Measurements from ENCODE around the gene TYW5. TPM values are rescaled to one million over a fixed set of nuclear protein-coding genes. Genes with fewer than 3 reads are reported as not detected.
"Not testable (repeated sequence)": the region's sequence is repeated elsewhere in the genome, so short reads cannot be mapped to it uniquely, and the experiment has no call there.

The TYW5 gene
- total RNA-seq, 2 experiments from 2014 or later, result 10.3 to 11.6 TPM

- CTCF ChIA-PET, result no interaction called here
- POLR2A ChIA-PET, result no interaction called here
Observed at GRCh38 chr2:199928626-199929025, 26.7 kb downstream of the TYW5 start.

GRCh38 chr2:199928226-199928625 is 27.1 kb downstream of the TYW5 start:
- ChIA-PET POLR2A (no interaction called here), CTCF (no interaction called here)

- ChIA-PET POLR2A (no interaction called here), CTCF (no interaction called here)
Observed at GRCh38 chr2:199926806-199927205, 28.5 kb downstream of the TYW5 start.

- POLR2A ChIA-PET, result no interaction called here
- CTCF ChIA-PET, result no interaction called here
Observed at GRCh38 chr2:199923924-199924323, 31.4 kb downstream of the TYW5 start.

- ChIA-PET POLR2A (no interaction called here), CTCF (no interaction called here)
Observed at GRCh38 chr2:199922856-199923255, 32.4 kb downstream of the TYW5 start.

GRCh38 chr2:199916980-199917379 is 38.3 kb downstream of the TYW5 start:
- CTCF ChIA-PET, result no interaction called here
- POLR2A ChIA-PET, result no interaction called here

GRCh38 chr2:199914372-199914958 is 40.8 kb downstream of the TYW5 start:
- ChIA-PET POLR2A (no interaction called here), CTCF (no interaction called here)

GRCh38 chr2:199912553-199913114 is 42.7 kb downstream of the TYW5 start:
- POLR2A ChIA-PET, result not testable (repeated sequence)
- CTCF ChIA-PET, result interaction anchor here (0.7 kb wide), 1 partner anchor 1539 kb away, joined by 3 read pairs; the partner anchor contains the start of gene TRAK2

- ChIA-PET CTCF (interaction anchor here (0.7 kb wide), 1 partner anchor 1539 kb away, joined by 3 read pairs; the partner anchor contains the start of gene TRAK2), POLR2A (interaction anchor here (1.1 kb wide), 1 partner anchor 41 kb away, joined by 3 read pairs; no protein-coding TSS in a partner anchor)
Observed at GRCh38 chr2:199911877-199912161, 43.5 kb downstream of the TYW5 start.

- POLR2A ChIA-PET, result interaction anchor here (1.1 kb wide), 1 partner anchor 42 kb away, joined by 3 read pairs; no protein-coding TSS in a partner anchor
- CTCF ChIA-PET, result interaction anchor here (0.5 kb wide), 1 partner anchor 659 kb away, joined by 3 read pairs; no protein-coding TSS in a partner anchor
Observed at GRCh38 chr2:199911052-199911876, 44.0 kb downstream of the TYW5 start, which contains the start of gene C2orf69. Gene C2orf69 (plus strand): TSS chr2:199911293. CDS start chr2:199911439, 146 bp downstream.

- CTCF ChIA-PET, result interaction anchor here (0.5 kb wide), 1 partner anchor 660 kb away, joined by 3 read pairs; no protein-coding TSS in a partner anchor
- POLR2A ChIA-PET, result interaction anchor here (1.1 kb wide), 1 partner anchor 42 kb away, joined by 3 read pairs; no protein-coding TSS in a partner anchor
Observed at GRCh38 chr2:199910338-199911051, 44.8 kb downstream of the TYW5 start.

- POLR2A ChIA-PET, result no interaction called here
- CTCF ChIA-PET, result no interaction called here
Observed at GRCh38 chr2:199907008-199907714, 48.1 kb downstream of the TYW5 start.

GRCh38 chr2:199903111-199903510 is 52.2 kb downstream of the TYW5 start:
- POLR2A ChIA-PET, result no interaction called here
- CTCF ChIA-PET, result no interaction called here

GRCh38 chr2:199902486-199903110 is 52.7 kb downstream of the TYW5 start:
- ChIA-PET CTCF (no interaction called here), POLR2A (no interaction called here)

- POLR2A ChIA-PET, result no interaction called here
- CTCF ChIA-PET, result no interaction called here
Observed at GRCh38 chr2:199901942-199902341, 53.3 kb downstream of the TYW5 start.

- ChIA-PET CTCF (no interaction called here), POLR2A (no interaction called here)
Observed at GRCh38 chr2:199896617-199897016, 58.7 kb downstream of the TYW5 start.

- CTCF ChIA-PET, result no interaction called here
Observed at GRCh38 chr2:199895406-199895805, 59.9 kb downstream of the TYW5 start.

GRCh38 chr2:199883474-199884212 is 71.6 kb downstream of the TYW5 start:
- CTCF ChIA-PET, result interaction anchor here (0.6 kb wide), 1 partner anchor 20 kb away, joined by 4 read pairs; no protein-coding TSS in a partner anchor
- POLR2A ChIA-PET, result no interaction called here

More at GRCh38 chr2:199895406-199895805, 59.9 kb downstream of the TYW5 start:
- POLR2A ChIA-PET, result no interaction called here

All from activated CD8-positive, alpha-beta memory T cell treated with anti-CD3 and anti-CD28 coated beads for 36 hours (primary cell).